ENCODE results near the gene PDS5A. TPM values are rescaled to one million over a fixed set of nuclear protein-coding genes. Genes with fewer than 3 reads are reported as not detected.
"Not testable (repeated sequence)": the region's sequence is repeated elsewhere in the genome, so short reads cannot be mapped to it uniquely, and the experiment has no call there.

PDS5A gene
- total RNA-seq, 1 donor = 85.1 TPM

DNA sequence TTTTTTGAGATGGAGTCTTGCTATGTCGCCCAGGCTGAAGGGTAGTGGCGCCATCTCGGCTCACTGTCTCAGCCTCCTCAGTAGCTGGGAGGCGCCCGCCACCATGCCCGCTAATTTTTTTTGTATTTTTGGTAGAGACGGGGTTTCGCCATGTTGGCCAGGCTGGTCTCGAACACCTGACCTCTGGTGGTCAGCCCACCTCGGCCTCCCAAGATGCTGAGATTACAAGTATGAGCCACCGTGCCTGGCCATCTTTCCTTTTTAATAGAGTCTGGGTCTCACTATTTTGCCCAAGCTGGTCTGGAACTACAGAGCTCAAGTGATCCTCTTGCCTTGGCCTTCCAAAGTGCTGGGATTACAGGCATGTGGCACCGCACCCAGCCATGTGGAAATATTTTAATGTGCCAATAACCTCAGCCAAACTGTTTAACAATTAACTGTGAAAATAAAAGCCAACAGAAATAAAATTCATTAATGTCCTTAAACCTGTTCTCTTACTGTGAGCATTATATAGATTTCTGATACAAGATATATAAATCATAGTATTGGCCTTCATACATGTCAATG lies 16.3 kb downstream of the PDS5A start:
- TF ChIP-seq, protein P1, sequence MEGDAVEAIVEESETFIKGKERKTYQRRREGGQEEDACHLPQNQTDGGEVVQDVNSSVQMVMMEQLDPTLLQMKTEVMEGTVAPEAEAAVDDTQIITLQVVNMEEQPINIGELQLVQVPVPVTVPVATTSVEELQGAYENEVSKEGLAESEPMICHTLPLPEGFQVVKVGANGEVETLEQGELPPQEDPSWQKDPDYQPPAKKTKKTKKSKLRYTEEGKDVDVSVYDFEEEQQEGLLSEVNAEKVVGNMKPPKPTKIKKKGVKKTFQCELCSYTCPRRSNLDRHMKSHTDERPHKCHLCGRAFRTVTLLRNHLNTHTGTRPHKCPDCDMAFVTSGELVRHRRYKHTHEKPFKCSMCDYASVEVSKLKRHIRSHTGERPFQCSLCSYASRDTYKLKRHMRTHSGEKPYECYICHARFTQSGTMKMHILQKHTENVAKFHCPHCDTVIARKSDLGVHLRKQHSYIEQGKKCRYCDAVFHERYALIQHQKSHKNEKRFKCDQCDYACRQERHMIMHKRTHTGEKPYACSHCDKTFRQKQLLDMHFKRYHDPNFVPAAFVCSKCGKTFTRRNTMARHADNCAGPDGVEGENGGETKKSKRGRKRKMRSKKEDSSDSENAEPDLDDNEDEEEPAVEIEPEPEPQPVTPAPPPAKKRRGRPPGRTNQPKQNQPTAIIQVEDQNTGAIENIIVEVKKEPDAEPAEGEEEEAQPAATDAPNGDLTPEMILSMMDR (IDR thresholded peaks at IDR 0.05; ENCODE audit: insufficient read depth, low read depth, low read length) = no peak
- H3K4me3 ChIP-seq (ENCODE audit: low read depth, low read length) = no peak overlapping the region
- no peak for DNase-seq (ENCODE audit: low read depth)

GRCh38 chr4:39950861-39951481 lies 26.7 kb downstream of the PDS5A start:
- TF ChIP-seq, protein P1 (IDR thresholded peaks at IDR 0.05; ENCODE audit: insufficient read depth, low read depth, low read length) = no peak
- no peak for DNase-seq (ENCODE audit: low read depth)
- H3K4me3 ChIP-seq (ENCODE audit: low read depth, low read length) = no peak overlapping the region

DNA sequence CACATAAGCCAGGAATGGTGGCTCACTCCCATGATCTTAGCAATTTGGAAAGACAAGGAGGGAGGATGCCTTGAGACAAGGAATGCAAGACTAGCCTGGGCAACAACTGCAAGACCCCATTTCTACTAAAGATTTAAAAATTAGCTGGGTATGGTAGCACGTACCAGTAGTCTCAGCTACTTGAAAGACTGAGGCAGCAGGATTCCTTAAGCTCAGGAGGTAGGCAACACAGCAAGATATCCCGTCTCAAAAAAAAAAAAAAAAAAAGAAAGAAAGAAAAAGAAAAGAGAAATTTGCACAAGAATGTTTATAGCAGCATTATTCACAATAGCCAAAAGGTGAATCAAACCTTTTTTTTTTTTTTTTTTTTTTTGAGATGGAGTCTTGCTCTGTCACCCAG lies 29.7 kb downstream of the PDS5A start:
- TF ChIP-seq, protein P1 (IDR thresholded peaks at IDR 0.05; ENCODE audit: insufficient read depth, low read depth, low read length) = no peak
- H3K4me3 ChIP-seq (ENCODE audit: low read depth, low read length) = no peak overlapping the region
- DNase-seq (ENCODE audit: low read depth) = no peak

- peak; percentile 37 for DNase-seq (ENCODE audit: low read depth)
- no peak overlapping the region for H3K4me3 ChIP-seq (ENCODE audit: low read depth, low read length)
- TF ChIP-seq, protein P1 (IDR thresholded peaks at IDR 0.05; ENCODE audit: insufficient read depth, low read depth, low read length) = no peak
Measured at GRCh38 chr4:39947417-39947816, 30.3 kb downstream of the PDS5A start.

DNA sequence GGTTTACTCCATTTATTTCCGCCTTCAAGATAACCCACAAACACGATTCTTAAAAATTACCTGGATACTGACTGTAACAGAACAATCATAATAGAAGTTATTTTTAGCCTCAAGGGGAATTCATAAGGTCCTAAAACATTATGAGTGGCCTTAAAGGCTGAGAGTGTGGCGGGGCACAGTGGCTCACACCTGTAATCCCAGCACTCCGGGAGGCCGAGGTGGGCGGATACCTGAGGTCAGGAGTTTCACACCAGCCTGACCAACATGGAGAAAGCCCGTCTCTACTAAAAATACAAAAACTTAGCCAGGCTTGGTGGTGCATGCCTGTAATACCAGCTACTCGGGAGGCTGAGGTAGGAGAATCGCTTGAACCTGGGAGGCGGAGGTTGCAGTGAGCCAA lies 33.5 kb downstream of the PDS5A start:
- H3K4me3 ChIP-seq (ENCODE audit: low read depth, low read length); DNase-seq (ENCODE audit: low read depth): not testable (repeated sequence)

DNA sequence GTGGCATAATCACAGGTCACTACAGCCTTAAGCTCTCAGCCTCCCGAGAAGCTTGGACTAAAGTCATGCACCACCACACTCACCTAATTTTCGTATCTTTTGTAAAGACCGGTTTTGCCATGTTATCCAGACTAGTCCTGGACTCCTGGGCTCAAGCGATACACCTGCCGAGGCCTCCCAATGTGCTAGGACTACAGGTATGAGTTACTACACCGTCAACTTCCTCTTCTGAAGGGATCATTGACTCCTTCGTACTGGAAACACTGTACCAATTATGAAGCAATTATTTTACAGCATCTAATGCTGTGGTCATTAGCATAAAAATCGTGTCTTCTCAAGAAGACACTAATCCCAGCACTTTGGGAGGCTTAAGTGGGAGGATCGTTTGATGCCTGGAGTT lies 35.2 kb downstream of the PDS5A start:
- TF ChIP-seq, protein P1 (IDR thresholded peaks at IDR 0.05; ENCODE audit: insufficient read depth, low read depth, low read length) = no peak

DNA sequence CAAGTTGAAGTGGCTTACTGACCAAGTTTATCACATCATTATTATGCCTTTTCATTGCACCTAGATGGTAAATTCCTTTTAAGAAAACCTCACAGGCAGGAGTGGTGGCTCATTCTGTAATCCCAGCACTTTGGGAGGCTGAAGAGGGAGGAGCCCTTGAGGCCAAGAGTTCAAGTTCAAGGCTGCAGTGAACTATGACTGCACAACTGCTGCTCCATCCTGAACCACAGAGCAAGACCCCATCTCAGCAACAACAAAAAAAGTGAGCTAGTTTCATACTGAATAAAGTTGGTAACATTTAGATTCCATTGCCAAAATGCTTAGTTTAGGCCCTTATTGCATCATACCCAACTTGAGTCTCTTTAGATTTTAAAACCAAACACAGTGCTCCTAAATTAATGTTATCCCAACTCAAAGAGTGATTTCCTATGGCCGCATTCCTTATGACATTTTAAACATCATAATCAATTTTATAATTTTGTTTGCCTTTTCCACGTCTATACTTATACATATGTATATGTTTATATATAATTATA lies 36.0 kb downstream of the PDS5A start:
- TF ChIP-seq, protein P1 (IDR thresholded peaks at IDR 0.05; ENCODE audit: insufficient read depth, low read depth, low read length) = no peak
- DNase-seq (ENCODE audit: low read depth) = no peak
- no peak overlapping the region for H3K4me3 ChIP-seq (ENCODE audit: low read depth, low read length)

More for the DNA sequence above, 35.2 kb downstream of the PDS5A start:
- no peak overlapping the region for H3K4me3 ChIP-seq (ENCODE audit: low read depth, low read length)
- no peak for DNase-seq (ENCODE audit: low read depth)
